HG03354 (cell line): ENCODE data around the gene P4HA3.

ENCODE experiments used
- ATAC-seq: cut with Tn5 transposase; IDR thresholded peaks from one replicate; pipeline ENCODE4 v1.9.1; 2021; ENCODE audit warnings: mild to moderate bottlenecking; ENCODE audit not compliant: unreplicated experiment, poor library complexity, severe bottlenecking

The P4HA3 gene

DNA sequence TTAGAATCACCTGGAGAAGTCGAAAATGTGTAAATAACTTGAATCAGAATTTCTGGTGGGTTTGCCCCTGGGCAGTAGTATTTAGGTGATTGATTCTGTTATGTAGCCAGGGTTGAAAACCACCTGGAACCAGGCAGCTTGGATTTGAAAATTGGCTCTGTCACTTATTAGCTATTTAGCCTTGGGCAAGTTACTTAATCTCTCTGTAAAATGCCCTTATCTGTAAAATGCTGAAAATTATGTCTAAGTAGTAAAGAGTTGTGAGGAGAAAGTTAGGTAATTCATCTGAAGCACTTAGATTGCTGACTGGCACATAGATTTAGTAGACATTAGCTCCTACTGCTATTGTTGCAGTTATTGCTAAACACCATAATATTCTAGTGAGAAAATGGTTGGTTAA lies 91.1 kb downstream of the P4HA3 start:
- ATAC-seq = no peak
